Transverse colon (tissue), 4 donors: ENCODE results near the gene LCTL.

Source experiments
- POLR2AphosphoS5 ChIP-seq, 3 donors: sonication (generic); formaldehyde crosslinking; IDR thresholded peaks; one replicate each; pipeline ENCODE4 v1.6.1; 2016; ENCODE audit warnings: antibody characterized with exemption in 3 of 3
- TF ChIP-seq, protein P1 (sequence below), 5 experiments: fragments of 200-600 bp in 3 of 5; fragments of 450-650 bp in 2 of 5; sonication (generic) in 3 of 5; IDR thresholded peaks; 1 replicate in 2 of 5; 2 replicates in 3 of 5; pipeline ENCODE4 v1.5.1; 2016 to 2017; ENCODE audit warnings: antibody characterized with exemption in 5 of 5, inconsistent platforms in 3 of 5, mild to moderate bottlenecking in 2 of 5, moderate library complexity in 1 of 5

DNA sequence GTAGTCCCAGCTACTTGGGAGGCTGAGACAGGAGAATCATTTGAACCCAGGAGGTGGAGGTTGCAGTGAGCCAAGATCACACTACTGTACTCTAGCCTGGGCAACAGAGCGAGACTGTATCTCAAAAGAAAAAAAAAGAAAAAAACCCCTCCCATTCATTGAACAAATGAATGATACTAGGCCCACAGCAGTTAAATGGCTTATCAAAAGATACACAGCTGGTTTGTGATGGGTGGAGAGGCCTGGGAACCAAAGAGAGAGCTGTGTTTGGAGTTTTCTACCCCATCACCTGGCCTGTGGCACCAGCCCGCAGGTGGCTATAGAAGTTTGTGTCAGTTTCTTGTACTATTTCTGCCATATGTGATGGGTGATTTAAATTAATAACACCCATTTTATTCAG lies 43.1 kb upstream of the LCTL start:
- TF ChIP-seq, protein P1, sequence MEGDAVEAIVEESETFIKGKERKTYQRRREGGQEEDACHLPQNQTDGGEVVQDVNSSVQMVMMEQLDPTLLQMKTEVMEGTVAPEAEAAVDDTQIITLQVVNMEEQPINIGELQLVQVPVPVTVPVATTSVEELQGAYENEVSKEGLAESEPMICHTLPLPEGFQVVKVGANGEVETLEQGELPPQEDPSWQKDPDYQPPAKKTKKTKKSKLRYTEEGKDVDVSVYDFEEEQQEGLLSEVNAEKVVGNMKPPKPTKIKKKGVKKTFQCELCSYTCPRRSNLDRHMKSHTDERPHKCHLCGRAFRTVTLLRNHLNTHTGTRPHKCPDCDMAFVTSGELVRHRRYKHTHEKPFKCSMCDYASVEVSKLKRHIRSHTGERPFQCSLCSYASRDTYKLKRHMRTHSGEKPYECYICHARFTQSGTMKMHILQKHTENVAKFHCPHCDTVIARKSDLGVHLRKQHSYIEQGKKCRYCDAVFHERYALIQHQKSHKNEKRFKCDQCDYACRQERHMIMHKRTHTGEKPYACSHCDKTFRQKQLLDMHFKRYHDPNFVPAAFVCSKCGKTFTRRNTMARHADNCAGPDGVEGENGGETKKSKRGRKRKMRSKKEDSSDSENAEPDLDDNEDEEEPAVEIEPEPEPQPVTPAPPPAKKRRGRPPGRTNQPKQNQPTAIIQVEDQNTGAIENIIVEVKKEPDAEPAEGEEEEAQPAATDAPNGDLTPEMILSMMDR (IDR thresholded peaks at IDR 0.05) = no peak
- no peak for TF ChIP-seq POLR2AphosphoS5 (IDR thresholded peaks at IDR 0.05)
